Mucosa of descending colon (tissue), 3 donors: ENCODE measurements around the gene ST8SIA3. TPM values are rescaled to one million over a fixed set of nuclear protein-coding genes. Genes with fewer than 3 reads are reported as not detected.

Source experiments
- ATAC-seq: fragments of 200-7000 bp; cut with Tn5 transposase; one replicate; pipeline ENCODE4 v1.9.1; 2020; ENCODE audit warnings: mild to moderate bottlenecking, moderate library complexity
- DNase-seq, 3 donors: peaks; one replicate each; pipeline ENCODE4 v3.0.0-alpha.2; 2020
- H3K36me3 ChIP-seq: fragments of 200-600 bp; one replicate; pipeline ENCODE4 v1.8.0; 2021; ENCODE audit warnings: low read depth, mild to moderate bottlenecking
- H3K4me1 ChIP-seq: fragments of 200-600 bp; one replicate; pipeline ENCODE4 v1.8.0; 2021; ENCODE audit warnings: low read depth, mild to moderate bottlenecking
- H3K4me3 ChIP-seq: fragments of 200-600 bp; one replicate; pipeline ENCODE4 v1.8.0; 2021; ENCODE audit warnings: mild to moderate bottlenecking
- H3K9me3 ChIP-seq: fragments of 200-600 bp; one replicate; pipeline ENCODE4 v1.8.0; 2021; ENCODE audit warnings: mild to moderate bottlenecking
- intact Hi-C, 2 donors: fragments of 100-400 bp; cut with DNase I in 1 of 2; cut with micrococcal nuclease in 1 of 2; formaldehyde crosslinking; loops; one replicate each; pipeline versions ENCODE4 v1.11.0 to v1.11.1; 2022; cut with DNase I, micrococcal nuclease
- total RNA-seq, 3 donors: library from RNA; stranded (reverse); fragmentation: NEBNext Ultra II Directional in 2 of 3; extraction: Animal tissue kit (Norgen Biotek cat#: 25700) in 2 of 3; gene quantifications; one replicate each; pipeline versions ENCODE4 v1.2.1 to v1.2.4, GENCODE V29; 2021 to 2023
- TF ChIP-seq, protein P1 (sequence below): fragments of 200-600 bp; IDR thresholded peaks from one replicate; pipeline ENCODE4 v1.8.0; 2022; ENCODE audit warnings: antibody characterized with exemption, mild to moderate bottlenecking
- donor health status: DM: no; HTN: no; CAD: no; lungs with moderate emphysema.
- donor health status: DM: no; HTN: no; CAD: no.
- donor health status: DM: no; HTN: yes; CAD: no.

Gene ST8SIA3
- total RNA-seq, 3 donors from 2014 or later: 0.02 to 2.0 TPM; not detected in 1

DNA sequence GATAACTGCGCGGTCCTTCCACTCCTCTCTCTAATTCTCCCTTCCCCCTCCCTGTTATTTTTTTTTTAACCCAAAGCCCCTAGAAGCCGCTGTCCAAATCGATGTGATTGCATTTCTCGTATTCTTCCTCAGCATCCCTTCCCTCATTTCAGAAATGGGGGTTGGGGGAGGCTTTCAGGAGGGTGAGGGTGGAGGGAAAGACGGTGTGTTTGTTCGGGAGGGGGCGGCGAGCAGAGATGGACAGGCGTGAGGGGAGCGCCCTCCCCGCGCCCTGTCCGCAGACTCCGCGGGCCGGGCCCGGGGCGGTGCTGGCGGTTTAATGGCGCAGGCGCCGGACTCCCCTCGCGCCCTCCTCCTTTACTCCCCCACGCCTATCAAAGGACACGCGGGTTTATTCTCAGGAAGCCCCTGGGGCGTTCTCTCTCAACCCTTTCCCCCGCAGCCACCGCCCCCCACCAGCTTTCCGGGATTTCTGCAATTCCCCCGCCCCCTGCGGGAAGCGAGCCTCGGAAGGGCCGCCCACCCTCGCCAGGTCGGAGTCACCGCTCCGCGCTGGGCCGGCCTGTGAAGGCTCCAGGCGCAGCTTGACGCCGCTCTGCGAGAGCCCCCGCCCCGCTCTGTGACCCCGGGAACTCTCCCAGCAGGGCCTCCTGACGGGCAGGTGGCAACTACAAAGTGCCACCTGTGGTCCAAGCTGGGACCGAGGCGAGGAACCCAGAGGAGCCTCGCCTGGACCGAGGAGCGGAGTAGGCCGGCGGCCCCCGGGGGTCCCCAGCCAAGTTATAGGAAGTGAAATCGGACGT lies 981 bp downstream of the ST8SIA3 start:
- DNase-seq: no peak

GRCh38 chr18:57353940-57354461 lies 1.6 kb downstream of the ST8SIA3 start:
- intact Hi-C loops: loop anchor here in 1 of 2 donors (10.0 kb wide), 1 partner anchor 61 kb away; no protein-coding TSS in a partner anchor

More for the DNA sequence above, 981 bp downstream of the ST8SIA3 start:
- TF ChIP-seq, protein P1, sequence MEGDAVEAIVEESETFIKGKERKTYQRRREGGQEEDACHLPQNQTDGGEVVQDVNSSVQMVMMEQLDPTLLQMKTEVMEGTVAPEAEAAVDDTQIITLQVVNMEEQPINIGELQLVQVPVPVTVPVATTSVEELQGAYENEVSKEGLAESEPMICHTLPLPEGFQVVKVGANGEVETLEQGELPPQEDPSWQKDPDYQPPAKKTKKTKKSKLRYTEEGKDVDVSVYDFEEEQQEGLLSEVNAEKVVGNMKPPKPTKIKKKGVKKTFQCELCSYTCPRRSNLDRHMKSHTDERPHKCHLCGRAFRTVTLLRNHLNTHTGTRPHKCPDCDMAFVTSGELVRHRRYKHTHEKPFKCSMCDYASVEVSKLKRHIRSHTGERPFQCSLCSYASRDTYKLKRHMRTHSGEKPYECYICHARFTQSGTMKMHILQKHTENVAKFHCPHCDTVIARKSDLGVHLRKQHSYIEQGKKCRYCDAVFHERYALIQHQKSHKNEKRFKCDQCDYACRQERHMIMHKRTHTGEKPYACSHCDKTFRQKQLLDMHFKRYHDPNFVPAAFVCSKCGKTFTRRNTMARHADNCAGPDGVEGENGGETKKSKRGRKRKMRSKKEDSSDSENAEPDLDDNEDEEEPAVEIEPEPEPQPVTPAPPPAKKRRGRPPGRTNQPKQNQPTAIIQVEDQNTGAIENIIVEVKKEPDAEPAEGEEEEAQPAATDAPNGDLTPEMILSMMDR: no peak
- H3K4me1 ChIP-seq: no peaks in the 10 kb centered on the region
- no peaks in the 10 kb centered on the region for H3K9me3 ChIP-seq
- H3K36me3 ChIP-seq: no peaks in the 10 kb centered on the region
- H3K4me3 ChIP-seq: no peak overlapping the region
- ATAC-seq: no peak
- intact Hi-C loops: loop anchor here in 1 of 2 donors (10.0 kb wide), 1 partner anchor 61 kb away; no protein-coding TSS in a partner anchor

GRCh38 chr18:57359433-57359832 lies 7.1 kb downstream of the ST8SIA3 start:
- intact Hi-C loops: loop anchor here in 1 of 2 donors (10.0 kb wide), 1 partner anchor 55 kb away; no protein-coding TSS in a partner anchor
- DNase-seq: no peak
- no peak overlapping the region for H3K4me3 ChIP-seq
- H3K4me1 ChIP-seq: no peaks in the 10 kb centered on the region
- no peak for ATAC-seq
- no peaks in the 10 kb centered on the region for H3K9me3 ChIP-seq
- H3K36me3 ChIP-seq: no peaks in the 10 kb centered on the region
- TF ChIP-seq, protein P1: no peak

More at GRCh38 chr18:57353940-57354461, 1.6 kb downstream of the ST8SIA3 start:
- DNase-seq (peak in 2 of 3 donors; percentile 46 to 48), ATAC-seq (peak; percentile 61)
- H3K4me3 ChIP-seq: no peak overlapping the region
- H3K4me1 ChIP-seq: no peaks in the 10 kb centered on the region
- TF ChIP-seq, protein P1: no peak
- no peaks in the 10 kb centered on the region for H3K9me3 ChIP-seq
- H3K36me3 ChIP-seq: no peaks in the 10 kb centered on the region

GRCh38 chr18:57362714-57363113 lies 10.4 kb downstream of the ST8SIA3 start:
- TF ChIP-seq, protein P1: no peak
- DNase-seq (no peak), ATAC-seq (no peak)
- no peaks in the 10 kb centered on the region for H3K9me3 ChIP-seq
- H3K36me3 ChIP-seq: no peaks in the 10 kb centered on the region
- intact Hi-C loops: no loop called here
- no peaks in the 10 kb centered on the region for H3K4me1 ChIP-seq
- no peak overlapping the region for H3K4me3 ChIP-seq

- TF ChIP-seq, protein P1: no peak
- no peak for ATAC-seq
- no peak for DNase-seq
- H3K4me1 ChIP-seq: no peaks in the 10 kb centered on the region
- intact Hi-C loops: no loop called here
- H3K36me3 ChIP-seq: no peaks in the 10 kb centered on the region
- H3K4me3 ChIP-seq: no peak overlapping the region
- H3K9me3 ChIP-seq: no peaks in the 10 kb centered on the region
These were observed 12.1 kb downstream of the ST8SIA3 start for GRCh38 chr18:57364460-57364859.
